Adipose tissue (tissue), 3 donors: ENCODE results near the gene SLC27A6. TPM values are rescaled to one million over a fixed set of nuclear protein-coding genes. Genes with fewer than 3 reads are reported as not detected.

Source experiments
- H3K27ac ChIP-seq: one replicate; pipeline ENCODE4 v1.5.1; 2013; ENCODE audit warnings: low read depth, low read length
- WGBS, 3 donors: extraction: QIAGEN DNeasy Blood & Tissue Kit; methylation state at CpG; one replicate each; pipeline ENCODE4 v1.1.7; 2013; 5-methylcytosine and 5-hydroxymethylcytosine counted together
- polyA plus RNA-seq, 3 donors: library from polyadenylated mRNA; stranded (reverse); fragments of 200-250 nt; gene quantifications; one replicate each; pipeline ENCODE4 v1.2.3, GENCODE V29; 2013
- donor health status: healthy with polysubstance abuse.
- donor health status: Bipolar disorder and iron deficiency.
- donor health status: healthy.

The SLC27A6 gene
- polyA plus RNA-seq, 3 donors: 0.41 to 0.43 TPM; not detected in 1

- WGBS, 3 donors: 45 to 62% (median 60%) methylated on average over 2 of the region's 2 CpGs
- H3K27ac ChIP-seq: no peak overlapping the region
These were observed 83.2 kb downstream of the SLC27A6 start for GRCh38 chr5:129048509-129048908.

GRCh38 chr5:129049126-129049799 is 84.0 kb downstream of the SLC27A6 start:
- WGBS, 3 donors: 51 to 57% (median 56%) methylated on average over 2 of the region's 2 CpGs
- no peak overlapping the region for H3K27ac ChIP-seq

GRCh38 chr5:129051283-129051682 is 86.0 kb downstream of the SLC27A6 start:
- 51 to 67% (median 54%) methylated on average over 4 of the region's 4 CpGs for WGBS, 3 donors

GRCh38 chr5:129053438-129053837 is 88.2 kb downstream of the SLC27A6 start:
- no peak overlapping the region for H3K27ac ChIP-seq

More at GRCh38 chr5:129051283-129051682, 86.0 kb downstream of the SLC27A6 start:
- no peak overlapping the region for H3K27ac ChIP-seq

- no peak overlapping the region for H3K27ac ChIP-seq
- WGBS, 3 donors: 75 to 88% (median 87%) methylated on average over 3 of the region's 3 CpGs
These were observed 92.0 kb downstream of the SLC27A6 start for GRCh38 chr5:129057329-129057728.

- H3K27ac ChIP-seq: no peak overlapping the region
- WGBS, 3 donors: 51 to 81% (median 73%) methylated on average over 2 of the region's 2 CpGs
These were observed 96.6 kb downstream of the SLC27A6 start for GRCh38 chr5:129061849-129062248.

- H3K27ac ChIP-seq: no peak overlapping the region
These were observed 98.3 kb downstream of the SLC27A6 start for GRCh38 chr5:129063483-129064113.

GRCh38 chr5:129065721-129066120 is 100.4 kb downstream of the SLC27A6 start:
- 81 to 94% (median 88%) methylated on average over 2 of the region's 2 CpGs for WGBS, 3 donors
- no peak overlapping the region for H3K27ac ChIP-seq

More at GRCh38 chr5:129063483-129064113, 98.3 kb downstream of the SLC27A6 start:
- 38 to 59% (median 50%) methylated on average over 1 of the region's 1 CpG for WGBS, 3 donors

- H3K27ac ChIP-seq: no peak overlapping the region
These were observed 102.5 kb downstream of the SLC27A6 start for GRCh38 chr5:129067745-129068144.

GRCh38 chr5:129069292-129069691 is 104.0 kb downstream of the SLC27A6 start:
- no peak overlapping the region for H3K27ac ChIP-seq
- WGBS, 3 donors: 83 to 89% (median 87%) methylated on average over 2 of the region's 2 CpGs

- H3K27ac ChIP-seq: no peak overlapping the region
- WGBS, 3 donors: 53 to 75% (median 69%) methylated on average over 3 of the region's 3 CpGs
These were observed 107.8 kb downstream of the SLC27A6 start for GRCh38 chr5:129073111-129073510.

GRCh38 chr5:129074903-129075302 is 109.6 kb downstream of the SLC27A6 start:
- H3K27ac ChIP-seq: no peak overlapping the region
- WGBS, 3 donors: 61 to 69% (median 62%) methylated on average over 4 of the region's 4 CpGs

- H3K27ac ChIP-seq: no peak overlapping the region
- WGBS, 3 donors: 63 to 79% (median 77%) methylated on average over 3 of the region's 3 CpGs
These were observed 112.3 kb downstream of the SLC27A6 start for GRCh38 chr5:129077433-129078075.

- WGBS, 3 donors: 56 to 82% (median 68%) methylated on average over 1 of the region's 1 CpG
- no peak overlapping the region for H3K27ac ChIP-seq
These were observed 113.0 kb downstream of the SLC27A6 start for GRCh38 chr5:129078247-129078646.

- 51 to 79% (median 72%) methylated on average over 3 of the region's 3 CpGs for WGBS, 3 donors
- no peak overlapping the region for H3K27ac ChIP-seq
These were observed 113.4 kb downstream of the SLC27A6 start for GRCh38 chr5:129078660-129079059.

GRCh38 chr5:129079496-129079895 is 114.2 kb downstream of the SLC27A6 start:
- H3K27ac ChIP-seq: no peak overlapping the region

- no peak overlapping the region for H3K27ac ChIP-seq
- WGBS, 3 donors: 92 to 95% (median 94%) methylated on average over 7 of the region's 7 CpGs
These were observed 115.5 kb downstream of the SLC27A6 start for GRCh38 chr5:129080766-129081165.

- no peak overlapping the region for H3K27ac ChIP-seq
- 81 to 84% (median 81%) methylated on average over 6 of the region's 6 CpGs for WGBS, 3 donors
These were observed 117.2 kb downstream of the SLC27A6 start for GRCh38 chr5:129082225-129083136.
